ENCODE data around the gene KLK13. TPM values are rescaled to one million over a fixed set of nuclear protein-coding genes. Genes with fewer than 3 reads are reported as not detected.

Gene KLK13
- total RNA-seq, 1 donor from 2014 or later: not detected

DNA sequence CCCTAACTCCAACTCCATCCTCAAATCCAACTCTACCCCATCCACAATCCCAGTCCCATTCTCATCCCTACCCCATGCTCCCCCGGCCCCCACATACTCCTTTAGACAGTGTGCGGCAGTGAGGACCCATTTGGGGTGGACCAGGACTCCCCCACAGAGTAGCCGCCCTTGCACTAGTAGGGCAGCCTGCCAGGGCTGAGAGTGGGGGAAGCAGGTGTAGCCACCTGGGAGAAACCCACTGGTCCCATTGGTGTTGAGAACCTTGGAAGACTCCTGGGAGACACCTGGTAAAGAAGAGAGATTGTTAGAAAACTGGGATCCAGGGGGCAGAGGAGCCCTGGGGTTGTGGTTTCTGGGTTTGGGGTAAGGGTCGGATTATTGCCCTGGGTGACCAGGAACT, 4.6 kb downstream of the KLK13 start:
- Histone ChIP-seq H3K79me2 (ENCODE audit: low read depth) (no peaks in the 10 kb centered on the region), H3K36me3 (no peaks in the 10 kb centered on the region), H3K4me1 (no peaks in the 10 kb centered on the region), H3K4me3 (no peak overlapping the region), H2AFZ (replicated peaks) (no peak overlapping the region), H3F3A (ENCODE audit: low read depth) (no peaks in the 10 kb centered on the region), H3K27me3 (peaks cover 17% of the 10 kb centered on the region), H3K9ac (no peak overlapping the region), H3K4me2 (no peak overlapping the region), H3K27ac (no peak overlapping the region), H3K9me3 (ENCODE audit: low read depth) (no peaks in the 10 kb centered on the region), H4K20me1 (ENCODE audit: low read depth) (no peaks in the 10 kb centered on the region)
- Mint-ChIP-seq H3K4me3 (no peak overlapping the region), H3K27me3 (ENCODE audit: insufficient read depth, low read depth) (peaks cover 15% of the 10 kb centered on the region), H3K27ac (no peak overlapping the region), H3K36me3 (no peaks in the 10 kb centered on the region), H3K9me3 (no peaks in the 10 kb centered on the region), H3K4me1 (peaks cover 2% of the 10 kb centered on the region)
- DNase-seq (ENCODE audit: low spot score): no peak
- TF ChIP-seq, protein P1, sequence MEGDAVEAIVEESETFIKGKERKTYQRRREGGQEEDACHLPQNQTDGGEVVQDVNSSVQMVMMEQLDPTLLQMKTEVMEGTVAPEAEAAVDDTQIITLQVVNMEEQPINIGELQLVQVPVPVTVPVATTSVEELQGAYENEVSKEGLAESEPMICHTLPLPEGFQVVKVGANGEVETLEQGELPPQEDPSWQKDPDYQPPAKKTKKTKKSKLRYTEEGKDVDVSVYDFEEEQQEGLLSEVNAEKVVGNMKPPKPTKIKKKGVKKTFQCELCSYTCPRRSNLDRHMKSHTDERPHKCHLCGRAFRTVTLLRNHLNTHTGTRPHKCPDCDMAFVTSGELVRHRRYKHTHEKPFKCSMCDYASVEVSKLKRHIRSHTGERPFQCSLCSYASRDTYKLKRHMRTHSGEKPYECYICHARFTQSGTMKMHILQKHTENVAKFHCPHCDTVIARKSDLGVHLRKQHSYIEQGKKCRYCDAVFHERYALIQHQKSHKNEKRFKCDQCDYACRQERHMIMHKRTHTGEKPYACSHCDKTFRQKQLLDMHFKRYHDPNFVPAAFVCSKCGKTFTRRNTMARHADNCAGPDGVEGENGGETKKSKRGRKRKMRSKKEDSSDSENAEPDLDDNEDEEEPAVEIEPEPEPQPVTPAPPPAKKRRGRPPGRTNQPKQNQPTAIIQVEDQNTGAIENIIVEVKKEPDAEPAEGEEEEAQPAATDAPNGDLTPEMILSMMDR (IDR thresholded peaks at IDR 0.05): no peak
- TF ChIP-seq EZH2 (IDR thresholded peaks at IDR 0.05): no peak
- TF ChIP-seq EZH2phosphoT487 (IDR thresholded peaks at IDR 0.05): no peak

DNA sequence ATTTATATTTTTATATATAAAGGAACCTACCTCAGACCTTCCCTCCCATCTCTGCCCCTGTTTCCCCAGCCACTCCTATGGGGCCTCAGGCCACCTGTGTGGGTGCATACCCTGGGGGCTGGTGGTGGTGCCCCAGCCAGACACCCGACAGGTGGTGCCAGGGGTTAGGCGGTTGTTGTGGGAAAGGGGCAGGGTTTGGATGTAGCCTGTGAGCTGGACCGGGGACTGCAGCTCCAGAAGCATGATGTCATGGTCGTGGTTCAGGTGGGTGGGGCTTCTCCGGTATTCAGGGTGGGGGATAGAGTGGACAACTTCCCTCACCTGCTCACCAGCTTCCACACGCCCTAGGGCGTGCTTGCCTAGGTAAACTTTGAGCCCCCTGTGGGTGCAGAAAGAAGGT, 5.2 kb downstream of the KLK13 start:
- Histone ChIP-seq H3K4me2 (no peak overlapping the region), H3K79me2 (ENCODE audit: low read depth) (no peaks in the 10 kb centered on the region), H3F3A (ENCODE audit: low read depth) (no peaks in the 10 kb centered on the region), H3K27me3 (peaks cover 11% of the 10 kb centered on the region), H4K20me1 (ENCODE audit: low read depth) (no peaks in the 10 kb centered on the region), H3K9ac (no peak overlapping the region), H3K36me3 (no peaks in the 10 kb centered on the region), H3K27ac (no peak overlapping the region), H3K4me1 (no peaks in the 10 kb centered on the region), H3K4me3 (no peak overlapping the region), H3K9me3 (ENCODE audit: low read depth) (no peaks in the 10 kb centered on the region), H2AFZ (replicated peaks) (no peak overlapping the region)
- TF ChIP-seq, protein P1 (IDR thresholded peaks at IDR 0.05): no peak
- TF ChIP-seq EZH2phosphoT487 (IDR thresholded peaks at IDR 0.05) (no peak), EZH2 (IDR thresholded peaks at IDR 0.05) (no peak)
- Mint-ChIP-seq H3K36me3 (no peaks in the 10 kb centered on the region), H3K9me3 (no peaks in the 10 kb centered on the region), H3K4me1 (no peaks in the 10 kb centered on the region), H3K4me3 (no peak overlapping the region), H3K27me3 (ENCODE audit: insufficient read depth, low read depth) (peaks cover 20% of the 10 kb centered on the region), H3K27ac (no peak overlapping the region)
- DNase-seq (ENCODE audit: low spot score): no peak

DNA sequence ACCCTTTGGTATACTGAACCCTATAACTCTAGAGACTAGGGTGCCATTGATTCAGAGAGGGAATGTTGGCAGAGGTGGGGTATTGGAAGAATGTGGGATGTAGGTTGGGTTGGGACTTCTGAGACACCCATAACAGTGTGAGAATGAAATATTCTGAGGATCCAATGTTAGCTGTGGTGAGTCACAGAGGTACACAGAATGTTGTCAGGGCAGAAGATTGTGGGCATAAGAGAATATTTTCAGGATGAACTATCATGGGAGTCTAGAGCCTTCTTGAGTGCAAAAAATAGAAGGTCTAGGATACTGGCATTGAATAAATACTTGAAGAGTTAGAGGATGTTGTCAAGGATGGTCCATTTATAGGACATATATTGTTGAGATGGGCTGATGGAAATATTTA, 9.0 kb downstream of the KLK13 start:
- Mint-ChIP-seq H3K27me3 (ENCODE audit: insufficient read depth, low read depth) (peaks cover 22% of the 10 kb centered on the region), H3K36me3 (no peaks in the 10 kb centered on the region)
- no peak overlapping the region for H3K4me3 ChIP-seq

More for the DNA sequence above, 9.0 kb downstream of the KLK13 start:
- Histone ChIP-seq H3K27ac (no peak overlapping the region), H2AFZ (replicated peaks) (no peak overlapping the region), H3K36me3 (no peaks in the 10 kb centered on the region), H3K9ac (no peak overlapping the region), H4K20me1 (ENCODE audit: low read depth) (no peaks in the 10 kb centered on the region), H3K27me3 (no peaks in the 10 kb centered on the region), H3K4me1 (no peaks in the 10 kb centered on the region), H3F3A (ENCODE audit: low read depth) (no peaks in the 10 kb centered on the region), H3K4me2 (no peak overlapping the region), H3K79me2 (ENCODE audit: low read depth) (no peaks in the 10 kb centered on the region), H3K9me3 (ENCODE audit: low read depth) (no peaks in the 10 kb centered on the region)
- TF ChIP-seq EZH2phosphoT487 (IDR thresholded peaks at IDR 0.05) (no peak), EZH2 (IDR thresholded peaks at IDR 0.05) (no peak)
- TF ChIP-seq, protein P1 (IDR thresholded peaks at IDR 0.05): no peak
- no peak for DNase-seq (ENCODE audit: low spot score)
- no peak overlapping the region for H3K27ac Mint-ChIP-seq
- no peak overlapping the region for H3K4me3 Mint-ChIP-seq
- H3K9me3 Mint-ChIP-seq: no peaks in the 10 kb centered on the region
- peaks cover 7% of the 10 kb centered on the region for H3K4me1 Mint-ChIP-seq

All from neural progenitor cell (in vitro differentiated cells).